ENCODE results near the gene STARD13. TPM values are rescaled to one million over a fixed set of nuclear protein-coding genes. Genes with fewer than 3 reads are reported as not detected.

Gene STARD13
- total RNA-seq, 1 experiment from 2014 or later, result 2.1 TPM

DNA sequence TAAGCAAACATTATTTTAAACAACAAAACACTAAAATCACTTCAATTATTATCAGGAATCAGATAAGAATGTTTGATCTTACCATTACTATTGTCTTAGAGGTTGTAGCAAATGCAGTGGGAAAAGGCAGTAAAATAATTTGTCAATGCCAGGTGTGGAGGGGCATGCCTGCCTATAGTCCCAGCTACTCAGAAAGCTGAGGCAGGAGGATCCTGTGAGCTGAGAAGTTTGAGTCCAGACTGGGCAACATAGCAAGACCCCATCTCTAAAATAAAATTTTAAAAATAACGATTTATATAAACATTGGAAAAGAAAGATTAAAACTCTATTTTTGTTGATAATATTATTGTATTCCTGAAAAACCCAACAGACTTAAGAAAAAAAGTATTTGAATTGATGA lies 202.5 kb downstream of the STARD13 start:
- H3K27ac Mint-ChIP-seq, result no peak overlapping the region
- no peaks in the 10 kb centered on the region; the same call in 1 of the 2 replicates for H3K27me3 Mint-ChIP-seq (ENCODE audit: low read depth)
- no CpG with 5 or more reads among the region's 1 CpG for WGBS (ENCODE audit: extremely low coverage, insufficient read length, low lambda C conversion rate)
- no peaks in the 10 kb centered on the region for H3K36me3 Mint-ChIP-seq (ENCODE audit: insufficient read depth in 1 of 3, low read depth in 3 of 3)
- H3K9me3 Mint-ChIP-seq, result no peaks in the 10 kb centered on the region
- TF ChIP-seq CTCF (conservative IDR thresholded peaks at IDR 0.05), result no peak
- H2BK120ac ChIP-seq (ENCODE audit: low read depth, low read length, poor library complexity, severe bottlenecking), result no peak overlapping the region
- no peak overlapping the region for H4K91ac ChIP-seq (ENCODE audit: insufficient read length, low read depth, low read length)
- H4K5ac ChIP-seq (ENCODE audit: insufficient read length, low read depth, low read length), result no peak overlapping the region
- no peak overlapping the region for H2BK12ac ChIP-seq (ENCODE audit: insufficient read length, low read depth, low read length)
- H3K23ac ChIP-seq (ENCODE audit: insufficient read length, low read depth, low read length), result no peak overlapping the region
- H2BK5ac ChIP-seq (ENCODE audit: insufficient read length, low read length), result no peak overlapping the region
- no peak overlapping the region for H2AFZ ChIP-seq (ENCODE audit: low read length)
- H2BK15ac ChIP-seq (ENCODE audit: low read depth, low read length), result no peak overlapping the region
- H3K18ac ChIP-seq (ENCODE audit: insufficient read length, low read depth, low read length), result no peak overlapping the region
- H3K56ac ChIP-seq (ENCODE audit: insufficient read length, low read depth, low read length), result no peak overlapping the region
- H3K4me1 ChIP-seq (ENCODE audit: insufficient read depth, low read length), result no peaks in the 10 kb centered on the region
- no peaks in the 10 kb centered on the region for H3K4me1 Mint-ChIP-seq
- H3K9ac ChIP-seq (ENCODE audit: extremely low read depth, insufficient read length, low read length), result no peak overlapping the region
- H3K27ac ChIP-seq (ENCODE audit: insufficient read length, low read depth, low read length), result no peak overlapping the region
- no peaks in the 10 kb centered on the region for H3K23me2 ChIP-seq (ENCODE audit: insufficient read length, low read depth, low read length, poor library complexity, severe bottlenecking)
- H4K8ac ChIP-seq (replicated peaks; ENCODE audit: insufficient read length, low read depth, low read length), result no peak overlapping the region
- H3K79me1 ChIP-seq (ENCODE audit: insufficient read depth, low read depth, low read length, poor library complexity, severe bottlenecking), result no peaks in the 10 kb centered on the region
- H2AK5ac ChIP-seq (ENCODE audit: insufficient read length, low read length), result no peak overlapping the region
- no peak overlapping the region for H2BK20ac ChIP-seq (ENCODE audit: low read depth, low read length, poor library complexity, severe bottlenecking)
- no peak overlapping the region for H3K4ac ChIP-seq (ENCODE audit: low read depth, low read length)
- no peak for DNase-seq
- no peaks in the 10 kb centered on the region for H3K27me3 ChIP-seq (ENCODE audit: insufficient read depth, low read length)
- H3K14ac ChIP-seq (ENCODE audit: insufficient read depth, low read length), result no peak overlapping the region
- H3T11ph ChIP-seq (ENCODE audit: low read length), result no peak overlapping the region
- H4K20me1 ChIP-seq (ENCODE audit: control insufficient read depth, insufficient read depth, insufficient read length), result no peaks in the 10 kb centered on the region
- H3K9me3 ChIP-seq (ENCODE audit: control insufficient read depth, low read depth, low read length), result no peaks in the 10 kb centered on the region
- no peaks in the 10 kb centered on the region for H3K79me2 ChIP-seq (ENCODE audit: insufficient read depth, low read length)
- no peak overlapping the region for H3K4me2 ChIP-seq (ENCODE audit: insufficient read depth, insufficient read length, low read length)
- H3K4me3 Mint-ChIP-seq, result no peak overlapping the region

Measured in H9 (cell line).